ENCODE results near the gene SUFU. TPM values are rescaled to one million over a fixed set of nuclear protein-coding genes. Genes with fewer than 3 reads are reported as not detected.

SUFU gene
- total and polyA plus RNA-seq, 2 experiments from 2014 or later, result 10.9 to 18.2 TPM

GRCh38 chr10:102465466-102465865, 38.3 kb upstream of the SUFU start:
- Histone ChIP-seq H3K4me1 (ENCODE audit: insufficient read depth) (peaks cover 15% of the 10 kb centered on the region), H2AFZ (no peak overlapping the region), H3K27ac (no peak overlapping the region), H3K4me2 (no peak overlapping the region), H3K9me3 (ENCODE audit: low read depth) (no peaks in the 10 kb centered on the region), H3K27me3 (no peaks in the 10 kb centered on the region), H3K4me3 (no peak overlapping the region), H3K9me2 (replicated peaks; ENCODE audit: insufficient read depth) (no peaks in the 10 kb centered on the region), H3K36me3 (replicated peaks; ENCODE audit: insufficient read depth, low read depth) (no peaks in the 10 kb centered on the region), H3K79me2 (peaks cover 7% of the 10 kb centered on the region), H4K20me1 (ENCODE audit: insufficient read depth, poor library complexity, severe bottlenecking) (no peaks in the 10 kb centered on the region)
- WGBS (ENCODE audit: low lambda C conversion rate, missing lambda C conversion rate), result 65% methylated on average over 3 of the region's 3 CpGs
- TF ChIP-seq EZH2 (IDR thresholded peaks at IDR 0.05; ENCODE audit: borderline replicate concordance) (no peak), EZH2phosphoT487 (IDR thresholded peaks at IDR 0.05; ENCODE audit: low read depth, severe bottlenecking, unreplicated experiment) (no peak), CTCF (IDR thresholded peaks at IDR 0.05; ENCODE audit: poor library complexity) (no peak)
- no peak for DNase-seq (ENCODE audit: low spot score)

- H3K4me2 ChIP-seq, result no peak overlapping the region
- TF ChIP-seq EZH2 (IDR thresholded peaks at IDR 0.05; ENCODE audit: borderline replicate concordance) (no peak), EZH2phosphoT487 (IDR thresholded peaks at IDR 0.05; ENCODE audit: low read depth, severe bottlenecking, unreplicated experiment) (no peak)
- H4K20me1 ChIP-seq (ENCODE audit: insufficient read depth, poor library complexity, severe bottlenecking), result no peaks in the 10 kb centered on the region
- no peaks in the 10 kb centered on the region for H3K9me3 ChIP-seq (ENCODE audit: low read depth)
- H3K27me3 ChIP-seq, result no peaks in the 10 kb centered on the region
- DNase-seq (ENCODE audit: low spot score), result no peak
- H3K4me3 ChIP-seq, result no peak overlapping the region
- H3K4me1 ChIP-seq (ENCODE audit: insufficient read depth), result peaks cover 8% of the 10 kb centered on the region
- no peak overlapping the region for H3K27ac ChIP-seq
- H3K79me2 ChIP-seq, result peaks cover 7% of the 10 kb centered on the region
- WGBS (ENCODE audit: low lambda C conversion rate, missing lambda C conversion rate), result 86% methylated on average over 6 of the region's 6 CpGs
- no peak overlapping the region for H2AFZ ChIP-seq
- H3K36me3 ChIP-seq (replicated peaks; ENCODE audit: insufficient read depth, low read depth), result no peaks in the 10 kb centered on the region
- no peaks in the 10 kb centered on the region for H3K9me2 ChIP-seq (replicated peaks; ENCODE audit: insufficient read depth)
These were observed 36.5 kb upstream of the SUFU start for GRCh38 chr10:102467318-102467717.

- H3K27me3 ChIP-seq, result no peaks in the 10 kb centered on the region
- no peaks in the 10 kb centered on the region for H3K9me3 ChIP-seq (ENCODE audit: low read depth)
- no peaks in the 10 kb centered on the region for H4K20me1 ChIP-seq (ENCODE audit: insufficient read depth, poor library complexity, severe bottlenecking)
- peaks cover 7% of the 10 kb centered on the region for H3K79me2 ChIP-seq
- no peak overlapping the region for H3K4me2 ChIP-seq
- H2AFZ ChIP-seq, result no peak overlapping the region
- no peak for DNase-seq (ENCODE audit: low spot score)
- no peaks in the 10 kb centered on the region for H3K9me2 ChIP-seq (replicated peaks; ENCODE audit: insufficient read depth)
- peaks cover 8% of the 10 kb centered on the region for H3K4me1 ChIP-seq (ENCODE audit: insufficient read depth)
- no peak overlapping the region for H3K27ac ChIP-seq
- no peak overlapping the region for H3K4me3 ChIP-seq
- TF ChIP-seq EZH2phosphoT487 (IDR thresholded peaks at IDR 0.05; ENCODE audit: low read depth, severe bottlenecking, unreplicated experiment), result no peak
- TF ChIP-seq CTCF (IDR thresholded peaks at IDR 0.05; ENCODE audit: poor library complexity), result no peak
- TF ChIP-seq EZH2 (IDR thresholded peaks at IDR 0.05; ENCODE audit: borderline replicate concordance), result no peak
- 76% methylated on average over 6 of the region's 6 CpGs for WGBS (ENCODE audit: low lambda C conversion rate, missing lambda C conversion rate)
- H3K36me3 ChIP-seq (replicated peaks; ENCODE audit: insufficient read depth, low read depth), result no peaks in the 10 kb centered on the region
These were observed 35.8 kb upstream of the SUFU start for GRCh38 chr10:102467971-102468438.

GRCh38 chr10:102468683-102469082, 35.1 kb upstream of the SUFU start:
- Histone ChIP-seq H3K9me3 (ENCODE audit: low read depth) (no peaks in the 10 kb centered on the region), H3K4me2 (no peak overlapping the region), H3K9me2 (replicated peaks; ENCODE audit: insufficient read depth) (no peaks in the 10 kb centered on the region), H3K36me3 (replicated peaks; ENCODE audit: insufficient read depth, low read depth) (no peaks in the 10 kb centered on the region), H2AFZ (no peak overlapping the region), H3K4me1 (ENCODE audit: insufficient read depth) (peaks cover 2% of the 10 kb centered on the region), H3K79me2 (peaks cover 3% of the 10 kb centered on the region), H4K20me1 (ENCODE audit: insufficient read depth, poor library complexity, severe bottlenecking) (no peaks in the 10 kb centered on the region), H3K4me3 (no peak overlapping the region), H3K27ac (no peak overlapping the region), H3K27me3 (no peaks in the 10 kb centered on the region)
- 88% methylated on average over 9 of the region's 9 CpGs for WGBS (ENCODE audit: low lambda C conversion rate, missing lambda C conversion rate)
- no peak for TF ChIP-seq EZH2 (IDR thresholded peaks at IDR 0.05; ENCODE audit: borderline replicate concordance)
- no peak for TF ChIP-seq EZH2phosphoT487 (IDR thresholded peaks at IDR 0.05; ENCODE audit: low read depth, severe bottlenecking, unreplicated experiment)
- no peak for TF ChIP-seq CTCF (IDR thresholded peaks at IDR 0.05; ENCODE audit: poor library complexity)
- no peak for DNase-seq (ENCODE audit: low spot score)
